Glutamatergic neuron (in vitro differentiated cells): ENCODE data around the gene SPAG17. TPM values are rescaled to one million over a fixed set of nuclear protein-coding genes. Genes with fewer than 3 reads are reported as not detected.
A peak's percentile ranks its signal among the peaks of the same experiment; 100 is the strongest.

ENCODE experiments used
- DNase-seq: peaks from one replicate; pipeline ENCODE4 v3.0.0; 2022
- H3K27ac Mint-ChIP-seq: one replicate; pipeline ENCODE4 v1.8.0; 2020; ENCODE audit warnings: mild to moderate bottlenecking, mixed read lengths, inconsistent platforms; ENCODE audit not compliant: unreplicated experiment
- H3K27me3 Mint-ChIP-seq: one replicate; pipeline ENCODE4 v1.8.0; 2020; ENCODE audit warnings: mild to moderate bottlenecking, moderate library complexity, mixed read lengths, inconsistent platforms; ENCODE audit not compliant: unreplicated experiment
- H3K36me3 Mint-ChIP-seq: one replicate; pipeline ENCODE4 v1.8.0; 2020; ENCODE audit warnings: mild to moderate bottlenecking, mixed read lengths, inconsistent platforms; ENCODE audit not compliant: unreplicated experiment
- H3K4me1 Mint-ChIP-seq: one replicate; pipeline ENCODE4 v1.8.0; 2020; ENCODE audit warnings: mild to moderate bottlenecking, low read depth, mixed read lengths, inconsistent platforms; ENCODE audit not compliant: unreplicated experiment
- H3K4me3 Mint-ChIP-seq: one replicate; pipeline ENCODE4 v1.8.0; 2020; ENCODE audit warnings: mild to moderate bottlenecking, mixed read lengths, inconsistent platforms; ENCODE audit not compliant: unreplicated experiment
- H3K9me3 Mint-ChIP-seq: one replicate; pipeline ENCODE4 v1.8.0; 2020; ENCODE audit warnings: mild to moderate bottlenecking, moderate library complexity, mixed read lengths, inconsistent platforms; ENCODE audit not compliant: unreplicated experiment
- CTCF ChIP-seq: fragments of 200-600 bp; sonication (generic); IDR thresholded peaks from one replicate; pipeline ENCODE4 v1.5.0; 2021; ENCODE audit not compliant: partially characterized antibody, unreplicated experiment
- total RNA-seq: library from RNA; stranded (reverse); fragmentation: NEBNext Ultra II Directional; extraction: Animal tissue kit (Norgen Biotek cat#: 25700); gene quantifications from one replicate; pipeline ENCODE4 v1.2.1, GENCODE V29; 2021; ENCODE audit not compliant: unreplicated experiment

The SPAG17 gene
- total RNA-seq, 1 donor from 2014 or later = not detected

GRCh38 chr1:117930484-117930883 is 254.5 kb downstream of the SPAG17 start:
- peak overlapping the region; percentile 93 for H3K27ac Mint-ChIP-seq
- peaks cover 4% of the 10 kb centered on the region for H3K9me3 Mint-ChIP-seq
- H3K36me3 Mint-ChIP-seq = no peaks in the 10 kb centered on the region
- H3K4me3 Mint-ChIP-seq = peak overlapping the region; percentile 99
- DNase-seq = no peak
- no peak for TF ChIP-seq CTCF
- no peaks in the 10 kb centered on the region for H3K27me3 Mint-ChIP-seq
- peaks cover 12% of the 10 kb centered on the region for H3K4me1 Mint-ChIP-seq

GRCh38 chr1:117930173-117930447 is 254.9 kb downstream of the SPAG17 start:
- TF ChIP-seq CTCF = no peak
- Mint-ChIP-seq H3K27me3 (no peaks in the 10 kb centered on the region), H3K9me3 (peaks cover 4% of the 10 kb centered on the region), H3K4me1 (peaks cover 12% of the 10 kb centered on the region), H3K27ac (peak overlapping the region; percentile 93), H3K36me3 (no peaks in the 10 kb centered on the region), H3K4me3 (peak overlapping the region; percentile 99)
- no peak for DNase-seq

GRCh38 chr1:117929343-117930172 is 255.5 kb downstream of the SPAG17 start, which contains the start of the genes GDAP2 and WDR3:
Gene GDAP2, minus strand, starts transcription at chr1:117929621. Its CDS starts 9,264 bp downstream, at chr1:117920357.
Gene WDR3, plus strand, starts transcription at chr1:117929739. Its CDS starts 3,581 bp downstream, at chr1:117933320.
- Mint-ChIP-seq H3K27me3 (no peaks in the 10 kb centered on the region), H3K9me3 (peaks cover 4% of the 10 kb centered on the region), H3K27ac (peak within 1 kb of the TSS; percentile 93), H3K4me3 (peak within 1 kb of the TSS; percentile 99), H3K4me1 (peaks cover 12% of the 10 kb centered on the region), H3K36me3 (no peaks in the 10 kb centered on the region)
- no peak for TF ChIP-seq CTCF
- DNase-seq = peak; percentile 94

- no peaks in the 10 kb centered on the region for H3K27me3 Mint-ChIP-seq
Measured at GRCh38 chr1:117928881-117929342, 256.1 kb downstream of the SPAG17 start.

More at GRCh38 chr1:117928881-117929342, 256.1 kb downstream of the SPAG17 start:
- H3K4me3 Mint-ChIP-seq = peak overlapping the region; percentile 99
- H3K36me3 Mint-ChIP-seq = no peaks in the 10 kb centered on the region
- peaks cover 4% of the 10 kb centered on the region for H3K9me3 Mint-ChIP-seq
- no peak for TF ChIP-seq CTCF
- H3K27ac Mint-ChIP-seq = peak overlapping the region; percentile 93
- DNase-seq = peak; percentile 74
- H3K4me1 Mint-ChIP-seq = peaks cover 12% of the 10 kb centered on the region
